Measurements from ENCODE around the gene PRRT1B.

- TF ChIP-seq, protein P1, sequence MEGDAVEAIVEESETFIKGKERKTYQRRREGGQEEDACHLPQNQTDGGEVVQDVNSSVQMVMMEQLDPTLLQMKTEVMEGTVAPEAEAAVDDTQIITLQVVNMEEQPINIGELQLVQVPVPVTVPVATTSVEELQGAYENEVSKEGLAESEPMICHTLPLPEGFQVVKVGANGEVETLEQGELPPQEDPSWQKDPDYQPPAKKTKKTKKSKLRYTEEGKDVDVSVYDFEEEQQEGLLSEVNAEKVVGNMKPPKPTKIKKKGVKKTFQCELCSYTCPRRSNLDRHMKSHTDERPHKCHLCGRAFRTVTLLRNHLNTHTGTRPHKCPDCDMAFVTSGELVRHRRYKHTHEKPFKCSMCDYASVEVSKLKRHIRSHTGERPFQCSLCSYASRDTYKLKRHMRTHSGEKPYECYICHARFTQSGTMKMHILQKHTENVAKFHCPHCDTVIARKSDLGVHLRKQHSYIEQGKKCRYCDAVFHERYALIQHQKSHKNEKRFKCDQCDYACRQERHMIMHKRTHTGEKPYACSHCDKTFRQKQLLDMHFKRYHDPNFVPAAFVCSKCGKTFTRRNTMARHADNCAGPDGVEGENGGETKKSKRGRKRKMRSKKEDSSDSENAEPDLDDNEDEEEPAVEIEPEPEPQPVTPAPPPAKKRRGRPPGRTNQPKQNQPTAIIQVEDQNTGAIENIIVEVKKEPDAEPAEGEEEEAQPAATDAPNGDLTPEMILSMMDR (IDR thresholded peaks at IDR 0.05) = no peak
- TF ChIP-seq ZNF263 (CRISPR knock-in tag; IDR thresholded peaks at IDR 0.05; ENCODE audit: low read depth) (no peak), ESRRA (CRISPR knock-in tag; IDR thresholded peaks at IDR 0.05; ENCODE audit: borderline replicate concordance) (no peak), NR2C2 (CRISPR knock-in tag; IDR thresholded peaks at IDR 0.05) (no peak), ELF4 (CRISPR knock-in tag; IDR thresholded peaks at IDR 0.05; ENCODE audit: low read depth) (no peak), NFYB (CRISPR knock-in tag; conservative IDR thresholded peaks at IDR 0.05; ENCODE audit: low read depth) (no peak)
- TF ChIP-seq, protein P2, sequence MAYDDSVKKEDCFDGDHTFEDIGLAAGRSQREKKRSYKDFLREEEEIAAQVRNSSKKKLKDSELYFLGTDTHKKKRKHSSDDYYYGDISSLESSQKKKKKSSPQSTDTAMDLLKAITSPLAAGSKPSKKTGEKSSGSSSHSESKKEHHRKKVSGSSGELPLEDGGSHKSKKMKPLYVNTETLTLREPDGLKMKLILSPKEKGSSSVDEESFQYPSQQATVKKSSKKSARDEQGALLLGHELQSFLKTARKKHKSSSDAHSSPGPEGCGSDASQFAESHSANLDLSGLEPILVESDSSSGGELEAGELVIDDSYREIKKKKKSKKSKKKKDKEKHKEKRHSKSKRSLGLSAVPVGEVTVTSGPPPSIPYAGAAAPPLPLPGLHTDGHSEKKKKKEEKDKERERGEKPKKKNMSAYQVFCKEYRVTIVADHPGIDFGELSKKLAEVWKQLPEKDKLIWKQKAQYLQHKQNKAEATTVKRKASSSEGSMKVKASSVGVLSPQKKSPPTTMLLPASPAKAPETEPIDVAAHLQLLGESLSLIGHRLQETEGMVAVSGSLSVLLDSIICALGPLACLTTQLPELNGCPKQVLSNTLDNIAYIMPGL (CRISPR knock-in tag; IDR thresholded peaks at IDR 0.05) = no peak
Measured at GRCh38 chr9:131603711-131604439, 58.6 kb downstream of the PRRT1B start.
